ENCODE measurements around the gene IHH. TPM values are rescaled to one million over a fixed set of nuclear protein-coding genes. Genes with fewer than 3 reads are reported as not detected.

IHH gene
- total and polyA plus RNA-seq, 9 of the 15 experiments (the other 6 are each of a cell fraction or from before 2014, with no cell fraction given), result 0.07 TPM; not detected in 8

- TF ChIP-seq HOMEZ (CRISPR knock-in tag; IDR thresholded peaks at IDR 0.05), result no peak
- TF ChIP-seq POLR2AphosphoS2 (IDR thresholded peaks at IDR 0.05; ENCODE audit: low read length), result no peak
- no peak for TF ChIP-seq SP2 (IDR thresholded peaks at IDR 0.05; ENCODE audit: extremely low read depth, low read depth, low read length, poor library complexity, severe bottlenecking)
- TF ChIP-seq E2F3 (CRISPR knock-in tag; IDR thresholded peaks at IDR 0.05), result no peak
- no peak for TF ChIP-seq ID3 (CRISPR knock-in tag; IDR thresholded peaks at IDR 0.05)
- TF ChIP-seq ID3 (tag; IDR thresholded peaks at IDR 0.05), result no peak
- TF ChIP-seq TCF7L2 (IDR thresholded peaks at IDR 0.05; ENCODE audit: low read depth, low read length), result no peak
- no peak for TF ChIP-seq ZNF512 (tag; IDR thresholded peaks at IDR 0.05)
- TF ChIP-seq ZNF41 (CRISPR knock-in tag; conservative IDR thresholded peaks at IDR 0.05), result no peak
- no peak for TF ChIP-seq RHOXF2B (CRISPR knock-in tag; conservative IDR thresholded peaks at IDR 0.05)
- TF ChIP-seq AFF4 (CRISPR knock-in tag; IDR thresholded peaks at IDR 0.05), result no peak
Measured at GRCh38 chr2:219032051-219032745, 28.5 kb downstream of the IHH start (continued).
